DND-41 (cell line): ENCODE results near the gene CFAP100.

ENCODE experiments used
- ATAC-seq: fragments of 200-7000 bp; cut with Tn5 transposase; 3 replicates; pipeline ENCODE4 v1.9.1; 2021; ENCODE audit warnings: low read depth; ENCODE audit not compliant: insufficient read depth
- DNase-seq: peaks from one replicate; pipeline ENCODE4 v3.0.0-alpha.2; 2020
- H2AFZ ChIP-seq: 2 replicates; pipeline ENCODE4 v1.6.0; 2012; ENCODE audit warnings: low read depth, low read length
- H3K27ac ChIP-seq: 2 replicates; pipeline ENCODE4 v1.5.1; 2012; ENCODE audit warnings: low read length, inconsistent platforms
- H3K27me3 ChIP-seq: fragments of 200-600 bp; sonication (generic); 2 replicates; pipeline ENCODE4 v1.6.0; 2012; ENCODE audit warnings: low read length, mild to moderate bottlenecking, inconsistent platforms; ENCODE audit not compliant: insufficient read depth, poor library complexity
- H3K36me3 ChIP-seq: 2 replicates; pipeline ENCODE4 v1.5.1; 2012; ENCODE audit warnings: low read length, inconsistent platforms; ENCODE audit not compliant: insufficient read depth
- H3K4me1 ChIP-seq: 2 replicates; pipeline ENCODE4 v1.5.1; 2012; ENCODE audit warnings: mild to moderate bottlenecking, low read length; ENCODE audit not compliant: insufficient read depth
- H3K4me2 ChIP-seq: 2 replicates; pipeline ENCODE4 v1.6.0; 2012; ENCODE audit warnings: mild to moderate bottlenecking, moderate library complexity, low read length, inconsistent platforms; ENCODE audit not compliant: insufficient read depth
- H3K4me3 ChIP-seq, 2 experiments: fragments of 200-600 bp in 1 of 2; shearing (Covaris generic) in 1 of 2; 2 replicates each; pipeline ENCODE4 v1.5.1; 2012 to 2016; ENCODE audit warnings: inconsistent platforms in 2 of 2, low read length in 2 of 2, mild to moderate bottlenecking in 2 of 2, low read depth in 1 of 2, moderate library complexity in 1 of 2
- H3K79me2 ChIP-seq: 2 replicates; pipeline ENCODE4 v1.6.0; 2012; ENCODE audit warnings: low read length, inconsistent platforms; ENCODE audit not compliant: insufficient read depth
- H3K9ac ChIP-seq: 2 replicates; pipeline ENCODE4 v1.6.0; 2012; ENCODE audit warnings: low read depth, mild to moderate bottlenecking, inconsistent platforms, low read length, moderate library complexity
- H3K9me3 ChIP-seq: 2 replicates; pipeline ENCODE4 v1.5.1; 2012; ENCODE audit warnings: low read length, moderate library complexity, mild to moderate bottlenecking, inconsistent platforms; ENCODE audit not compliant: insufficient read depth, severe bottlenecking
- H4K20me1 ChIP-seq: 2 replicates; pipeline ENCODE4 v1.6.0; 2012; ENCODE audit warnings: low read length; ENCODE audit not compliant: insufficient read depth
- EZH2 ChIP-seq: IDR thresholded peaks from 3 replicates; pipeline ENCODE4 v1.6.1; 2012; ENCODE audit warnings: borderline replicate concordance, low read depth, mild to moderate bottlenecking, moderate library complexity, low read length, inconsistent platforms; ENCODE audit not compliant: severe bottlenecking
- TF ChIP-seq, protein P1 (sequence below): IDR thresholded peaks from 2 replicates; pipeline ENCODE4 v1.5.1; 2012; ENCODE audit warnings: borderline replicate concordance, low read length, moderate library complexity, mild to moderate bottlenecking; ENCODE audit not compliant: poor library complexity, severe bottlenecking; ENCODE audit errors: extremely low read depth

CFAP100 gene

DNA sequence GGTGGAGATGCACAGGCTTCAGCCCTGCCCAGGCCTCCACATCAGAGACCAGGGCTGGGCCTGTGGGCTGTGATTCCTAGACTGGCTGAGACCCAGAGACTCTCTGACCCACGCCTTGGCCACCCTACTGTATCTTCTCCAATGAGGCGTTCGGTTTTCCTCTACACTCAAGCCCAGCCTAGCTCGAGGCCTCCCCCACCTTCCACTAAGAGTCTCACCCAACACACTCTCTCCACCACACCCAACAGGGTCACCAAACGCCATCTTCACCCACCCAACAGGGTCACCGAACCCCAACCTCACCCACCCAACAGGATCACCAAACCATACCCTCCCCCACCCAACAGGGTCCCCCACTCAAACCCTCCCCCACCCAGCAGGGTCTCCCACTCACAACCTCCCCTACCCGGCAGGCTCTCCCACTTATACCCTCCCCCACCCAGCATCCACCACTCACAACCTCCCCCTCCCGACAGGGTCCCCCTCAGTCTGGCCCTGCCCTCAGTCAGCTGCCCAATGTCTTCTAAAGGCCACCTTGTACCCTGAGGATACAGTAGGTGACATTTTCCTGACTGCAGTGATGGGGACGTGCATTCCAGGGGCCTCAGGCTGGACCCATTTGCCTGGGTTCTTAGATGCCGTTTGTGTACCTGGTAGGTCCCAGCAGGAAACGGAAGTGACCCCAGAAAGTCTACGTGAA is 20.4 kb downstream of the CFAP100 start:
- no peak overlapping the region for H3K4me2 ChIP-seq
- H3K27me3 ChIP-seq = peaks cover 3% of the 10 kb centered on the region
- no peak overlapping the region for H3K4me3 ChIP-seq
- H3K79me2 ChIP-seq = no peaks in the 10 kb centered on the region
- no peaks in the 10 kb centered on the region for H3K9me3 ChIP-seq
- H3K4me1 ChIP-seq = no peaks in the 10 kb centered on the region
- no peak overlapping the region for H2AFZ ChIP-seq
- DNase-seq = no peak
- H3K36me3 ChIP-seq = no peaks in the 10 kb centered on the region
- H3K9ac ChIP-seq = no peak overlapping the region
- no peak for ATAC-seq
- H4K20me1 ChIP-seq = peaks cover 6% of the 10 kb centered on the region; the same call in 1 of the 2 replicates
- no peak overlapping the region for H3K27ac ChIP-seq
- TF ChIP-seq EZH2 = no peak
- TF ChIP-seq, protein P1, sequence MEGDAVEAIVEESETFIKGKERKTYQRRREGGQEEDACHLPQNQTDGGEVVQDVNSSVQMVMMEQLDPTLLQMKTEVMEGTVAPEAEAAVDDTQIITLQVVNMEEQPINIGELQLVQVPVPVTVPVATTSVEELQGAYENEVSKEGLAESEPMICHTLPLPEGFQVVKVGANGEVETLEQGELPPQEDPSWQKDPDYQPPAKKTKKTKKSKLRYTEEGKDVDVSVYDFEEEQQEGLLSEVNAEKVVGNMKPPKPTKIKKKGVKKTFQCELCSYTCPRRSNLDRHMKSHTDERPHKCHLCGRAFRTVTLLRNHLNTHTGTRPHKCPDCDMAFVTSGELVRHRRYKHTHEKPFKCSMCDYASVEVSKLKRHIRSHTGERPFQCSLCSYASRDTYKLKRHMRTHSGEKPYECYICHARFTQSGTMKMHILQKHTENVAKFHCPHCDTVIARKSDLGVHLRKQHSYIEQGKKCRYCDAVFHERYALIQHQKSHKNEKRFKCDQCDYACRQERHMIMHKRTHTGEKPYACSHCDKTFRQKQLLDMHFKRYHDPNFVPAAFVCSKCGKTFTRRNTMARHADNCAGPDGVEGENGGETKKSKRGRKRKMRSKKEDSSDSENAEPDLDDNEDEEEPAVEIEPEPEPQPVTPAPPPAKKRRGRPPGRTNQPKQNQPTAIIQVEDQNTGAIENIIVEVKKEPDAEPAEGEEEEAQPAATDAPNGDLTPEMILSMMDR = no peak

DNA sequence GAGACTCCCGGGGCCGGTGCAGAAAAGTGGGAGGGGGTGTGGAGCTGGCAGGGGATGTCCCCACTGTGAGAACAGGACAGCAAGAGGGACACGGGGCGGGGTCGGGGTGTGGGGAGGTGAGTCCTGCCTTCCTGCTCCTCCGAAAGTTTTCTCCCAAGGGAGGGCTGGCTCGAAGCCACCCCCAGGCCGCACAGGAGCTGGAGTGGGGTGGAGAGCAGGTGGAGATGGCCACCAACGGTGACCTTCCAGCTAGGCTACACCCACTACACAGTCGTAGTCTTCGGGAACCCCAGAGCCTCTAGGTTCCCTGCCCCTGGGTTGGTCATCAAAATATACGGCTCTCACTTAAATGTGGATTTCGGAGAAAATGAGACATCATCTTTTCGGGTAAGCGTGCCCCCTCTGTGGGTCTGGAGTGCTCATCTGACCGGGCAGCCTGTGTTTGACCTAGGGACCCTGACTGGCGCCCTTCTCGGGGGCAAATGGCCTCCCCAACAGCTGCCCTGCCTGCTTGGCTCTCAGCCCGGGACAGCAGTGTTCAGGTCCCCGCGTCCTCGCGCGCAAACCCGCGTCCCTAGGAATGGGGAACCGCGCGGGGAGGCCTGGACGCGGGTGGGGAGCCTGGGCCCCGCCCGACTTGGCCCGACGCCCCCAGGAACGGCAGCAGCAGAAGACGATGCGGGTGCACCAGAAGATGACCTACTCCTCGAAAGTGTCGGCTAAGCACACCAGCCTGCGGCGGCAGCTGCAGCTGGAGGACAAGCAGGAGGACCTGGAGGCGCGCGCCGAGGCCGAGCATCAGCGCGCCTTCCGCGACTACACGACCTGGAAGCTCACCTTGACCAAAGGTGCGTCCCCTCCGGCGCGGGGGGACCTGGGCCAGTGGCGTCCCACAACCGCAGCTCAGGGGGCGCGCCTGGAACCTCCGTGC is 21.2 kb downstream of the CFAP100 start:
- Histone ChIP-seq H4K20me1 (peaks cover 6% of the 10 kb centered on the region; the same call in 1 of the 2 replicates), H2AFZ (no peak overlapping the region), H3K4me1 (no peaks in the 10 kb centered on the region), H3K4me3 (no peak overlapping the region), H3K36me3 (no peaks in the 10 kb centered on the region), H3K9ac (no peak overlapping the region), H3K27me3 (peaks cover under 1% of the 10 kb centered on the region), H3K9me3 (no peaks in the 10 kb centered on the region), H3K79me2 (no peaks in the 10 kb centered on the region), H3K27ac (no peak overlapping the region), H3K4me2 (no peak overlapping the region)
- no peak for DNase-seq
- no peak for ATAC-seq
- TF ChIP-seq EZH2 = no peak
- TF ChIP-seq, protein P1 = no peak

DNA sequence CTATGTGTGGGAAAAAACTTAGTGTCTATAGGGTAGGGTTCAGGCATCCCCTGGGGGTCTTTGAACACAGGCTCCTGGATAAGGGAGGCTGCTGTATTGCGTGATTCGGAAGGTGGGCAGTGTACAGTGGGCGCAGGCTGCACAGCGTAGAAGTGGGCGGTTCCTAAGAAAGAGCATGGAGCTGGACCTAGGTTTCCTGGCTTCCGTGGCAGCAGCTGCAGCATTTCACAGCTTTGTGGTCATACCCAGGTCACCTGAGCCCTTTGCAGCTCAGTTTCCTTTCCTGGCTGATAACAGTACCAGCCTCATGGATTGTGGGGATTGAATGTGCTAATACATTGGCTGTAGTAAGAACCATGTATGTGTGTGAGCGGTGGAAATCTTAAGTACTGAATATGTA is 22.2 kb downstream of the CFAP100 start:
- ATAC-seq (0 out of 3 replicates have a peak, but pooled peaks have one; percentile 14), DNase-seq (no peak)
- H3K79me2 ChIP-seq = no peaks in the 10 kb centered on the region
- H3K27ac ChIP-seq = no peak overlapping the region
- H3K4me1 ChIP-seq = no peaks in the 10 kb centered on the region
- no peak overlapping the region for H3K4me3 ChIP-seq
- H3K27me3 ChIP-seq = no peaks in the 10 kb centered on the region
- no peaks in the 10 kb centered on the region for H3K9me3 ChIP-seq
- H3K36me3 ChIP-seq = no peaks in the 10 kb centered on the region
- H4K20me1 ChIP-seq = peaks cover 6% of the 10 kb centered on the region; the same call in 1 of the 2 replicates
- no peak overlapping the region for H3K9ac ChIP-seq
- TF ChIP-seq, protein P1 = no peak
- no peak for TF ChIP-seq EZH2
- no peak overlapping the region for H3K4me2 ChIP-seq
- H2AFZ ChIP-seq = no peak overlapping the region
